ENCODE data around the gene HELQ. TPM values are rescaled to one million over a fixed set of nuclear protein-coding genes. Genes with fewer than 3 reads are reported as not detected.

The HELQ gene, protein sequence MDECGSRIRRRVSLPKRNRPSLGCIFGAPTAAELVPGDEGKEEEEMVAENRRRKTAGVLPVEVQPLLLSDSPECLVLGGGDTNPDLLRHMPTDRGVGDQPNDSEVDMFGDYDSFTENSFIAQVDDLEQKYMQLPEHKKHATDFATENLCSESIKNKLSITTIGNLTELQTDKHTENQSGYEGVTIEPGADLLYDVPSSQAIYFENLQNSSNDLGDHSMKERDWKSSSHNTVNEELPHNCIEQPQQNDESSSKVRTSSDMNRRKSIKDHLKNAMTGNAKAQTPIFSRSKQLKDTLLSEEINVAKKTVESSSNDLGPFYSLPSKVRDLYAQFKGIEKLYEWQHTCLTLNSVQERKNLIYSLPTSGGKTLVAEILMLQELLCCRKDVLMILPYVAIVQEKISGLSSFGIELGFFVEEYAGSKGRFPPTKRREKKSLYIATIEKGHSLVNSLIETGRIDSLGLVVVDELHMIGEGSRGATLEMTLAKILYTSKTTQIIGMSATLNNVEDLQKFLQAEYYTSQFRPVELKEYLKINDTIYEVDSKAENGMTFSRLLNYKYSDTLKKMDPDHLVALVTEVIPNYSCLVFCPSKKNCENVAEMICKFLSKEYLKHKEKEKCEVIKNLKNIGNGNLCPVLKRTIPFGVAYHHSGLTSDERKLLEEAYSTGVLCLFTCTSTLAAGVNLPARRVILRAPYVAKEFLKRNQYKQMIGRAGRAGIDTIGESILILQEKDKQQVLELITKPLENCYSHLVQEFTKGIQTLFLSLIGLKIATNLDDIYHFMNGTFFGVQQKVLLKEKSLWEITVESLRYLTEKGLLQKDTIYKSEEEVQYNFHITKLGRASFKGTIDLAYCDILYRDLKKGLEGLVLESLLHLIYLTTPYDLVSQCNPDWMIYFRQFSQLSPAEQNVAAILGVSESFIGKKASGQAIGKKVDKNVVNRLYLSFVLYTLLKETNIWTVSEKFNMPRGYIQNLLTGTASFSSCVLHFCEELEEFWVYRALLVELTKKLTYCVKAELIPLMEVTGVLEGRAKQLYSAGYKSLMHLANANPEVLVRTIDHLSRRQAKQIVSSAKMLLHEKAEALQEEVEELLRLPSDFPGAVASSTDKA
- total RNA-seq (10 to 100 TPM; 21.1 to 80.0 (median 38.9) TPM), polyA plus RNA-seq (10 to 100 TPM; 12.1 to 34.9 (median 16.2) TPM)
- long read RNA-seq, donor 1, partial matches to known transcripts = 7 of 10 reads
- long read RNA-seq, donor 1, other reads (novel, unspliced or antisense) = 0 of 10 reads
- long read RNA-seq, donor 2, transcript HELQ-202 (2 exons, 744 nt) = major isoform, 8 of 13 reads
- long read RNA-seq, donor 2, partial matches to known transcripts = 5 of 13 reads
- long read RNA-seq, donor 2, other reads (novel, unspliced or antisense) = 0 of 13 reads
- long read RNA-seq, donor 3, partial matches to known transcripts = 51 of 234 reads
- long read RNA-seq, donor 3, other reads (novel, unspliced or antisense) = 179 of 234 reads
- long read RNA-seq, donor 4, transcript HELQ-202 (2 exons, 744 nt) = major isoform, 10 of 20 reads
- long read RNA-seq, donor 4, partial matches to known transcripts = 6 of 20 reads
- long read RNA-seq, donor 4, other reads (novel, unspliced or antisense) = 2 of 20 reads
- long read RNA-seq, donor 5, transcript HELQ-201 (18 exons, 3,579 nt) = major isoform, 10 of 45 reads
- long read RNA-seq, donor 5, transcript HELQ-206 (2 exons, 574 nt) = minor isoform, 6 of 45 reads
- long read RNA-seq, donor 5, transcript HELQ-202 (2 exons, 744 nt) = minor isoform, 7 of 45 reads
- long read RNA-seq, donor 5, partial matches to known transcripts = 7 of 45 reads
- long read RNA-seq, donor 5, other reads (novel, unspliced or antisense) = 13 of 45 reads
- long read RNA-seq, donor 6, partial matches to known transcripts = 9 of 18 reads
- long read RNA-seq, donor 6, other reads (novel, unspliced or antisense) = 0 of 18 reads
- long read RNA-seq, donor 7, partial matches to known transcripts = 5 of 6 reads
- long read RNA-seq, donor 7, other reads (novel, unspliced or antisense) = 0 of 6 reads
- long read RNA-seq, donor 8, partial matches to known transcripts = 38 of 227 reads
- long read RNA-seq, donor 8, other reads (novel, unspliced or antisense) = 181 of 227 reads
- long read RNA-seq, donor 9, partial matches to known transcripts = 0 of 4 reads
- long read RNA-seq, donor 9, other reads (novel, unspliced or antisense) = 0 of 4 reads
- long read RNA-seq, donor 10, partial matches to known transcripts = 0 of 2 reads
- long read RNA-seq, donor 10, other reads (novel, unspliced or antisense) = 0 of 2 reads

GRCh38 chr4:83455281-83456183, at the start of gene HELQ, which contains the start of gene MRPS18C:
Gene HELQ, minus strand, starts transcription at chr4:83455823. Its CDS starts 130 bp downstream, at chr4:83455693.
Gene MRPS18C, plus strand, starts transcription at chr4:83456058. Its CDS starts 20 bp downstream, at chr4:83456078.
- peak; percentile 96 to 99 (median 99) for DNase-seq
- Histone ChIP-seq H3K36me3 (replicated peaks in 1 of 2) (peaks cover 0 to 27% of the 10 kb centered on the region in 2 donors), H3K27ac (peak within 1 kb of the TSS; percentile 95 to 99 (median 99)), H3K4me1 (replicated peaks in 1 of 2) (peaks cover 26 to 49% of the 10 kb centered on the region in 2 donors), H3K9me3 (replicated peaks in 1 of 3) (no peaks in the 10 kb centered on the region), H3K4me3 (peak within 1 kb of the TSS; percentile 69 to 92 (median 88)), H3K27me3 (no peaks in the 10 kb centered on the region)
- intact Hi-C loops (cut with DNase I) = loop anchor here in 1 of 2 donors (10.0 kb wide), 1 partner anchor 91 kb away; no protein-coding TSS in a partner anchor
- TF ChIP-seq, protein P1, sequence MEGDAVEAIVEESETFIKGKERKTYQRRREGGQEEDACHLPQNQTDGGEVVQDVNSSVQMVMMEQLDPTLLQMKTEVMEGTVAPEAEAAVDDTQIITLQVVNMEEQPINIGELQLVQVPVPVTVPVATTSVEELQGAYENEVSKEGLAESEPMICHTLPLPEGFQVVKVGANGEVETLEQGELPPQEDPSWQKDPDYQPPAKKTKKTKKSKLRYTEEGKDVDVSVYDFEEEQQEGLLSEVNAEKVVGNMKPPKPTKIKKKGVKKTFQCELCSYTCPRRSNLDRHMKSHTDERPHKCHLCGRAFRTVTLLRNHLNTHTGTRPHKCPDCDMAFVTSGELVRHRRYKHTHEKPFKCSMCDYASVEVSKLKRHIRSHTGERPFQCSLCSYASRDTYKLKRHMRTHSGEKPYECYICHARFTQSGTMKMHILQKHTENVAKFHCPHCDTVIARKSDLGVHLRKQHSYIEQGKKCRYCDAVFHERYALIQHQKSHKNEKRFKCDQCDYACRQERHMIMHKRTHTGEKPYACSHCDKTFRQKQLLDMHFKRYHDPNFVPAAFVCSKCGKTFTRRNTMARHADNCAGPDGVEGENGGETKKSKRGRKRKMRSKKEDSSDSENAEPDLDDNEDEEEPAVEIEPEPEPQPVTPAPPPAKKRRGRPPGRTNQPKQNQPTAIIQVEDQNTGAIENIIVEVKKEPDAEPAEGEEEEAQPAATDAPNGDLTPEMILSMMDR (IDR thresholded peaks at IDR 0.05) = peak in 4 of 6 experiments; percentile 34 to 52 (median 46)
- peak; percentile 69 to 96 for TF ChIP-seq POLR2A (IDR thresholded peaks at IDR 0.05)
- WGBS, 4 donors = 0% methylated on average over 44 to 58 of the region's 58 CpGs

GRCh38 chr4:83504996-83505395, 49.4 kb upstream of the HELQ start:
- intact Hi-C loops (cut with DNase I) = loop anchor here (5.0 kb wide), 2 partner anchors 132 to 137 kb away; no protein-coding TSS in a partner anchor

More at GRCh38 chr4:83504996-83505395, 49.4 kb upstream of the HELQ start:
- DNase-seq = no peak
- Histone ChIP-seq H3K36me3 (replicated peaks in 1 of 2) (no peaks in the 10 kb centered on the region), H3K9me3 (replicated peaks in 1 of 3) (no peaks in the 10 kb centered on the region), H3K27me3 (no peaks in the 10 kb centered on the region), H3K4me3 (no peak overlapping the region), H3K4me1 (replicated peaks in 1 of 2) (no peaks in the 10 kb centered on the region), H3K27ac (no peak overlapping the region)
- TF ChIP-seq POLR2A (IDR thresholded peaks at IDR 0.05) = no peak
- TF ChIP-seq, protein P1 (IDR thresholded peaks at IDR 0.05) = no peak
- 82 to 95% (median 89%) methylated on average over 10 of the region's 10 CpGs for WGBS, 4 donors
